CD4-positive, alpha-beta T cell treated with Interleukin-1 beta for 1 hour (primary cell): ENCODE measurements around the gene PEX11G.

Experiments used
- DNase-seq, 2 donors: peaks; one replicate each; pipeline ENCODE4 v3.0.0-alpha.2; 2020 to 2022

PEX11G gene

GRCh38 chr19:7521551-7522071 lies 32.8 kb upstream of the PEX11G start:
- DNase-seq, result no peak

GRCh38 chr19:7520131-7521051 lies 31.6 kb upstream of the PEX11G start:
- no peak for DNase-seq

GRCh38 chr19:7519361-7520130 lies 30.7 kb upstream of the PEX11G start:
- DNase-seq, result no peak

GRCh38 chr19:7516878-7517277 lies 28.0 kb upstream of the PEX11G start:
- DNase-seq, result no peak

GRCh38 chr19:7516333-7516732 lies 27.5 kb upstream of the PEX11G start:
- no peak for DNase-seq

GRCh38 chr19:7515645-7516151 lies 26.9 kb upstream of the PEX11G start, which contains the start of gene ZNF358:
Gene ZNF358 (plus strand): TSS chr19:7516103. CDS start chr19:7519243, 3,140 bp downstream.
- DNase-seq, result peak; percentile 27 to 42

GRCh38 chr19:7515110-7515644 lies 26.3 kb upstream of the PEX11G start:
- no peak for DNase-seq

- DNase-seq, result no peak
These were observed 25.2 kb upstream of the PEX11G start for GRCh38 chr19:7513809-7514642.

- DNase-seq, result no peak
These were observed 23.6 kb upstream of the PEX11G start for GRCh38 chr19:7512400-7512851.

GRCh38 chr19:7509625-7510024 lies 20.8 kb upstream of the PEX11G start:
- no peak for DNase-seq

- DNase-seq, result peak in 1 of 2 donors; percentile 77
These were observed 19.0 kb upstream of the PEX11G start for GRCh38 chr19:7507884-7508283.

GRCh38 chr19:7506385-7507328 lies 17.8 kb upstream of the PEX11G start:
- peak; percentile 36 to 75 for DNase-seq

GRCh38 chr19:7505682-7506384 lies 17.0 kb upstream of the PEX11G start:
- DNase-seq, result no peak

- no peak for DNase-seq
These were observed 16.4 kb upstream of the PEX11G start for GRCh38 chr19:7505288-7505681.

GRCh38 chr19:7504684-7505083 lies 15.8 kb upstream of the PEX11G start:
- no peak for DNase-seq

GRCh38 chr19:7502552-7502951 lies 13.7 kb upstream of the PEX11G start:
- DNase-seq, result no peak

- DNase-seq, result no peak
These were observed 12.1 kb upstream of the PEX11G start for GRCh38 chr19:7500811-7501450.

- no peak for DNase-seq
These were observed 8.5 kb upstream of the PEX11G start for GRCh38 chr19:7497292-7497691.

- no peak for DNase-seq
These were observed 5.7 kb upstream of the PEX11G start for GRCh38 chr19:7494416-7495098.
